Measurements from ENCODE around the gene SNX5. TPM values are rescaled to one million over a fixed set of nuclear protein-coding genes. Genes with fewer than 3 reads are reported as not detected.

The SNX5 gene
- total RNA-seq, 1 experiment from 2014 or later = 159 TPM

GRCh38 chr20:18003897-18004296 is 35.3 kb upstream of the SNX5 start (continued):
- no peak for TF ChIP-seq SP1 (IDR thresholded peaks at IDR 0.05; ENCODE audit: low read depth)
- no peak for TF ChIP-seq ELF1 (IDR thresholded peaks at IDR 0.05; ENCODE audit: borderline replicate concordance, low read depth)
- TF ChIP-seq CBX3 (IDR thresholded peaks at IDR 0.05; ENCODE audit: low read depth) = no peak

- H4K20me1 ChIP-seq (ENCODE audit: insufficient read depth) = no peaks in the 10 kb centered on the region
- CTCF ChIA-PET = no interaction called here
- H3K4me3 ChIP-seq (replicated peaks in 1 of 2; ENCODE audit: low read depth in 1 of 2, low read length in 2 of 2) = no peak overlapping the region
- no peaks in the 10 kb centered on the region for H3K9me2 ChIP-seq (ENCODE audit: insufficient read depth)
- no peak overlapping the region for H2AFZ ChIP-seq (ENCODE audit: low read depth, low read length, poor library complexity, severe bottlenecking)
- no peaks in the 10 kb centered on the region for H3K9me3 ChIP-seq (ENCODE audit: control insufficient read depth in 1 of 2, insufficient read depth in 1 of 2, low read depth in 1 of 2, low read length in 2 of 2)
- no peaks in the 10 kb centered on the region for H3K79me2 ChIP-seq (ENCODE audit: insufficient read depth, low read length)
- H3K4me2 ChIP-seq (ENCODE audit: low read length) = no peak overlapping the region
- no peaks in the 10 kb centered on the region for H3K36me3 ChIP-seq (ENCODE audit: control insufficient read depth in 1 of 2, insufficient read depth in 2 of 2, low read length in 2 of 2)
- no peak for DNase-seq (ENCODE audit: low read depth, low spot score)
- RAD21 ChIA-PET (ENCODE audit: low non-redundant PET in 1 of 2, low total read pairs in 2 of 2, uncharacterized antibody in 2 of 2, unreplicated experiment in 2 of 2) = no interaction called here
- intact Hi-C loops (cut with micrococcal nuclease) = no loop called here
- BruUV-seq (replicated peaks) = no TSS peak
- no peaks in the 10 kb centered on the region for H3K4me1 ChIP-seq (ENCODE audit: control insufficient read depth in 1 of 2, insufficient read depth in 2 of 2, low read length in 2 of 2)
- H3K27me3 ChIP-seq (ENCODE audit: insufficient read depth, low read length) = no peaks in the 10 kb centered on the region
- no peak overlapping the region for H3K27ac ChIP-seq (ENCODE audit: low read depth, low read length)
- ATAC-seq = no peak
- TF ChIP-seq YY1 (IDR thresholded peaks at IDR 0.05; ENCODE audit: extremely low read depth, insufficient replicate concordance, low read depth, low read length) = no peak
- TF ChIP-seq SP1 (IDR thresholded peaks at IDR 0.05; ENCODE audit: low read depth) = no peak
- TF ChIP-seq CBX3 (IDR thresholded peaks at IDR 0.05; ENCODE audit: low read depth) = no peak
- no peak for TF ChIP-seq EZH2phosphoT487 (IDR thresholded peaks at IDR 0.05; ENCODE audit: borderline replicate concordance)
- no peak for TF ChIP-seq SIN3A (IDR thresholded peaks at IDR 0.05; ENCODE audit: low read depth)
- no peak for TF ChIP-seq ZFX (IDR thresholded peaks at IDR 0.05)
- TF ChIP-seq EGR1 (IDR thresholded peaks at IDR 0.05; ENCODE audit: low read depth) = no peak
- TF ChIP-seq ELF1 (IDR thresholded peaks at IDR 0.05; ENCODE audit: borderline replicate concordance, low read depth) = no peak
- TF ChIP-seq CEBPB (IDR thresholded peaks at IDR 0.05; ENCODE audit: low read depth) = no peak
- TF ChIP-seq POLR2A (IDR thresholded peaks at IDR 0.05; ENCODE audit: borderline replicate concordance, extremely low read depth, insufficient read depth, insufficient read length) = no peak
- TF ChIP-seq FOSL1 (IDR thresholded peaks at IDR 0.05; ENCODE audit: low read depth) = no peak
- TF ChIP-seq JUND (IDR thresholded peaks at IDR 0.05) = no peak
- POLR2A ChIA-PET = no interaction called here
- no peak overlapping the region for H3K9ac ChIP-seq (ENCODE audit: low read length)
Measured at GRCh38 chr20:18001131-18001921, 32.7 kb upstream of the SNX5 start.

All from HCT116 (cell line).